Jurkat, Clone E6-1 (cell line): ENCODE data around the gene NDUFA13.
A peak's percentile ranks its signal among the peaks of the same experiment; 100 is the strongest.

Experiments
- DNase-seq: peaks from one replicate; pipeline ENCODE4 v3.0.0-alpha.2; 2011; ENCODE audit warnings: low read depth, low spot score
- H3K4me3 ChIP-seq: 2 replicates; pipeline ENCODE4 v1.5.1; 2011; ENCODE audit warnings: mild to moderate bottlenecking, low read length, control low read depth, moderate library complexity

NDUFA13 gene

GRCh38 chr19:19540715-19541515 lies 24.9 kb downstream of the NDUFA13 start:
- H3K4me3 ChIP-seq = no peak overlapping the region
- DNase-seq = peak; percentile 20

- no peak overlapping the region for H3K4me3 ChIP-seq
- DNase-seq = no peak
Observed at GRCh38 chr19:19541616-19542015, 25.6 kb downstream of the NDUFA13 start.

GRCh38 chr19:19542507-19542906 lies 26.5 kb downstream of the NDUFA13 start:
- DNase-seq = no peak
- no peak overlapping the region for H3K4me3 ChIP-seq

GRCh38 chr19:19543101-19543500 lies 27.1 kb downstream of the NDUFA13 start:
- no peak overlapping the region for H3K4me3 ChIP-seq
- DNase-seq = no peak

GRCh38 chr19:19543640-19544039 lies 27.6 kb downstream of the NDUFA13 start:
- DNase-seq = no peak

GRCh38 chr19:19544257-19544953 lies 28.4 kb downstream of the NDUFA13 start:
- no peak for DNase-seq
- H3K4me3 ChIP-seq = no peak overlapping the region

More at GRCh38 chr19:19543640-19544039, 27.6 kb downstream of the NDUFA13 start:
- H3K4me3 ChIP-seq = no peak overlapping the region

- no peak overlapping the region for H3K4me3 ChIP-seq
Observed at GRCh38 chr19:19544954-19545591, 29.0 kb downstream of the NDUFA13 start.

GRCh38 chr19:19545707-19546106 lies 29.7 kb downstream of the NDUFA13 start:
- H3K4me3 ChIP-seq = no peak overlapping the region
- no peak for DNase-seq

More at GRCh38 chr19:19544954-19545591, 29.0 kb downstream of the NDUFA13 start:
- DNase-seq = no peak

- no peak for DNase-seq
- H3K4me3 ChIP-seq = no peak overlapping the region
Observed at GRCh38 chr19:19546751-19547162, 30.7 kb downstream of the NDUFA13 start.

GRCh38 chr19:19547674-19548336 lies 31.8 kb downstream of the NDUFA13 start:
- no peak overlapping the region for H3K4me3 ChIP-seq
- no peak for DNase-seq

- H3K4me3 ChIP-seq = no peak overlapping the region
- DNase-seq = no peak
Observed at GRCh38 chr19:19548915-19549759, 33.1 kb downstream of the NDUFA13 start.

- DNase-seq = no peak
- H3K4me3 ChIP-seq = no peak overlapping the region
Observed at GRCh38 chr19:19549804-19550464, 33.9 kb downstream of the NDUFA13 start.

- H3K4me3 ChIP-seq = no peak overlapping the region
- DNase-seq = no peak
Observed at GRCh38 chr19:19550485-19550929, 34.5 kb downstream of the NDUFA13 start.

- no peak overlapping the region for H3K4me3 ChIP-seq
- no peak for DNase-seq
Observed at GRCh38 chr19:19550972-19551852, 35.2 kb downstream of the NDUFA13 start.

GRCh38 chr19:19551853-19552192 lies 35.8 kb downstream of the NDUFA13 start:
- no peak overlapping the region for H3K4me3 ChIP-seq
- DNase-seq = no peak

GRCh38 chr19:19552798-19553197 lies 36.8 kb downstream of the NDUFA13 start:
- H3K4me3 ChIP-seq = no peak overlapping the region
- DNase-seq = no peak

GRCh38 chr19:19553670-19554069 lies 37.6 kb downstream of the NDUFA13 start:
- no peak for DNase-seq
- H3K4me3 ChIP-seq = no peak overlapping the region
